Measurements from ENCODE around the gene ZNF747.
"Not testable (repeated sequence)": the region's sequence is repeated elsewhere in the genome, so short reads cannot be mapped to it uniquely, and the experiment has no call there.

ZNF747 gene

GRCh38 chr16:30557957-30558788 lies 23.5 kb upstream of the ZNF747 start, which contains the start of gene ZNF764:
TSS of gene ZNF764 (minus strand) at chr16:30558374. CDS start at chr16:30558182, 192 bp downstream.
- DNase-seq (ENCODE audit: low read depth in 2 of 2), result peak; percentile 96 to 98

GRCh38 chr16:30557707-30557956 lies 23.0 kb upstream of the ZNF747 start:
- DNase-seq (ENCODE audit: low read depth in 2 of 2), result no peak

GRCh38 chr16:30556125-30556473 lies 21.4 kb upstream of the ZNF747 start:
- no peak for DNase-seq (ENCODE audit: low read depth in 2 of 2)

GRCh38 chr16:30555315-30556124 lies 20.9 kb upstream of the ZNF747 start:
- no peak for DNase-seq (ENCODE audit: low read depth in 2 of 2)

GRCh38 chr16:30554557-30555314 lies 20.1 kb upstream of the ZNF747 start:
- no peak for DNase-seq (ENCODE audit: low read depth in 2 of 2)

- no peak for DNase-seq (ENCODE audit: low read depth in 2 of 2)
Measured at GRCh38 chr16:30553393-30553899, 18.8 kb upstream of the ZNF747 start.

GRCh38 chr16:30552956-30553355 lies 18.3 kb upstream of the ZNF747 start:
- no peak for DNase-seq (ENCODE audit: low read depth in 2 of 2)

- DNase-seq (ENCODE audit: low read depth in 2 of 2), result peak; percentile 35 to 46
Measured at GRCh38 chr16:30551781-30552180, 17.1 kb upstream of the ZNF747 start.

GRCh38 chr16:30548416-30549253 lies 14.0 kb upstream of the ZNF747 start:
- no peak for DNase-seq (ENCODE audit: low read depth in 2 of 2)

- no peak for DNase-seq (ENCODE audit: low read depth in 2 of 2)
Measured at GRCh38 chr16:30546115-30546514, 11.5 kb upstream of the ZNF747 start.

- no peak for DNase-seq (ENCODE audit: low read depth in 2 of 2)
Measured at GRCh38 chr16:30543067-30543466, 8.4 kb upstream of the ZNF747 start.

- DNase-seq (ENCODE audit: low read depth in 2 of 2), result no peak
Measured at GRCh38 chr16:30541502-30542329, 7.1 kb upstream of the ZNF747 start.

GRCh38 chr16:30540916-30541464 lies 6.3 kb upstream of the ZNF747 start:
- not testable (repeated sequence) for DNase-seq (ENCODE audit: low read depth in 2 of 2)

GRCh38 chr16:30539986-30540526 lies 5.4 kb upstream of the ZNF747 start:
- DNase-seq (ENCODE audit: low read depth in 2 of 2), result not testable (repeated sequence)

- DNase-seq (ENCODE audit: low read depth in 2 of 2), result no peak
Measured at GRCh38 chr16:30539000-30539964, 4.6 kb upstream of the ZNF747 start.

- DNase-seq (ENCODE audit: low read depth in 2 of 2), result not testable (repeated sequence)
Measured at GRCh38 chr16:30536391-30537024, 1.9 kb upstream of the ZNF747 start.

GRCh38 chr16:30535777-30536190 lies 1.1 kb upstream of the ZNF747 start:
- DNase-seq (ENCODE audit: low read depth in 2 of 2), result peak; percentile 47 to 52

All from stimulated activated CD8-positive, alpha-beta memory T cell treated with anti-CD3 and anti-CD28 coated beads, Interleukin-7, amount 100 ng/mL, for 4 hours (primary cell).